Gastroesophageal sphincter (tissue), 4 donors: ENCODE results near the gene MT1G. TPM values are rescaled to one million over a fixed set of nuclear protein-coding genes. Genes with fewer than 3 reads are reported as not detected.
"Not testable (repeated sequence)": the region's sequence is repeated elsewhere in the genome, so short reads cannot be mapped to it uniquely, and the experiment has no call there.

Experiments used
- ATAC-seq: fragments of 150-250 bp; one replicate; pipeline ENCODE4 v1.9.1; 2016; ENCODE audit warnings: mild to moderate bottlenecking, moderate library complexity
- H3K27ac ChIP-seq, 4 donors: fragments of 200-600 bp; sonication (generic) in 3 of 4; 1 replicate in 3 of 4; 2 replicates in 1 of 4; pipeline ENCODE4 v1.5.1; 2016 to 2019
- H3K27me3 ChIP-seq: fragments of 200-600 bp; sonication (generic); one replicate; pipeline ENCODE4 v1.5.1; 2019
- H3K36me3 ChIP-seq, 2 donors: fragments of 200-600 bp; sonication (generic); one replicate each; pipeline ENCODE4 v1.5.1; 2019; ENCODE audit warnings: control low read depth in 1 of 2
- H3K4me1 ChIP-seq, 3 donors: fragments of 200-600 bp; sonication (generic); 1 replicate in 2 of 3; 2 replicates in 1 of 3; pipeline ENCODE4 v1.5.1; 2016 to 2019; ENCODE audit warnings: control low read depth in 2 of 3
- H3K4me3 ChIP-seq, 2 donors: fragments of 200-600 bp; sonication (generic); one replicate each; pipeline ENCODE4 v1.5.1; 2019; ENCODE audit warnings: mild to moderate bottlenecking in 1 of 2, moderate library complexity in 1 of 2
- H3K9me3 ChIP-seq, 3 donors: fragments of 200-600 bp; sonication (generic); one replicate each; pipeline ENCODE4 v1.5.1; 2017 to 2019; ENCODE audit warnings: control low read depth in 2 of 3
- CTCF ChIP-seq, 4 experiments: fragments of 200-600 bp in 2 of 4; fragments of 450-650 bp in 2 of 4; sonication (generic) in 1 of 4; IDR thresholded peaks; one replicate each; pipeline ENCODE4 v1.5.1; 2017 to 2019; ENCODE audit warnings: antibody characterized with exemption in 4 of 4, mild to moderate bottlenecking in 2 of 4, moderate library complexity in 2 of 4
- EP300 ChIP-seq: sonication (generic); formaldehyde crosslinking; IDR thresholded peaks from one replicate; pipeline ENCODE4 v1.6.1; 2017; ENCODE audit warnings: antibody characterized with exemption, mild to moderate bottlenecking
- POLR2A ChIP-seq, 2 donors: fragments of 450-650 bp; IDR thresholded peaks; one replicate each; pipeline ENCODE4 v1.6.1; 2017; ENCODE audit warnings: antibody characterized with exemption in 2 of 2, mild to moderate bottlenecking in 2 of 2, moderate library complexity in 1 of 2
- POLR2AphosphoS5 ChIP-seq: sonication (generic); formaldehyde crosslinking; IDR thresholded peaks from one replicate; pipeline ENCODE4 v1.6.1; 2017; ENCODE audit warnings: antibody characterized with exemption
- WGBS, 2 donors: methylation state at CpG; one replicate each; pipeline ENCODE4 v1.1.5; 2018; ENCODE audit warnings: low coverage in 1 of 2; 5-methylcytosine and 5-hydroxymethylcytosine counted together
- total RNA-seq, 4 donors: library from RNA; depleted of rRNA; stranded (reverse); fragments of >200 nt; gene quantifications; one replicate each; pipeline ENCODE4 v1.1.0, GENCODE V29; 2016

The MT1G gene
- total RNA-seq, 4 donors from 2014 or later: 16.0 to 40.0 (median 21.6) TPM; not detected in 1

DNA sequence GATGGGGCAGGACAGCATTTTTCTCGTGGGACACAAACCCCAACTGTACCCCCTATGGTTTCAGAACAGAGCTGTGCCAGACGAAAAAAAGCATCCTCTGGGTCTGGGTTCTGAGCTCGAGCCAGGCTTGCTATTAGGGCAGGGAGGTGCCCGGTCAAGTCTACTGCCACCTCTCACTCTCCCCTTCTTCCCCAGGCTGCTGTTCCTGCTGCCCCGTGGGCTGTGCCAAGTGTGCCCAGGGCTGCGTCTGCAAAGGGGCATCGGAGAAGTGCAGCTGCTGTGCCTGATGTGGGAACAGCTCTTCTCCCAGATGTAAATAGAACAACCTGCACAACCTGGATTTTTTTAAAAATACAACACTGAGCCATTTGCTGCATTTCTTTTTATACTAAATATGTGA lies 41.2 kb downstream of the MT1G start:
- Histone ChIP-seq H3K27ac (peak overlapping the region; percentile 58 to 95 (median 92)), H3K36me3 (no peaks in the 10 kb centered on the region), H3K4me3 (peak overlapping the region; percentile 46 to 68), H3K4me1 (peaks cover 0 to 40% (median 3%) of the 10 kb centered on the region in 3 donors), H3K27me3 (no peaks in the 10 kb centered on the region), H3K9me3 (no peaks in the 10 kb centered on the region)
- TF ChIP-seq EP300: no peak
- no peak for TF ChIP-seq POLR2AphosphoS5
- WGBS, 2 donors: no CpG with 5 or more reads among the region's 7 CpGs
- ATAC-seq: no peak

- Histone ChIP-seq H3K9me3 (no peaks in the 10 kb centered on the region), H3K36me3 (no peaks in the 10 kb centered on the region), H3K4me3 (peak overlapping the region; percentile 46 to 68), H3K27me3 (no peaks in the 10 kb centered on the region), H3K4me1 (peaks cover 0 to 39% (median 3%) of the 10 kb centered on the region in 3 donors), H3K27ac (peak overlapping the region; percentile 58 to 95 (median 92))
- peak; percentile 78 for ATAC-seq
- 32% methylated on average over 7 of the region's 16 CpGs; no CpG with 5 or more reads in 1 of the 2 donors for WGBS, 2 donors
- TF ChIP-seq CTCF (IDR thresholded peaks at IDR 0.05) (no peak), EP300 (no peak), POLR2A (IDR thresholded peaks at IDR 0.05) (no peak), POLR2AphosphoS5 (peak; percentile 61)
These were observed 41.8 kb downstream of the MT1G start for GRCh38 chr16:56625943-56626654.

DNA sequence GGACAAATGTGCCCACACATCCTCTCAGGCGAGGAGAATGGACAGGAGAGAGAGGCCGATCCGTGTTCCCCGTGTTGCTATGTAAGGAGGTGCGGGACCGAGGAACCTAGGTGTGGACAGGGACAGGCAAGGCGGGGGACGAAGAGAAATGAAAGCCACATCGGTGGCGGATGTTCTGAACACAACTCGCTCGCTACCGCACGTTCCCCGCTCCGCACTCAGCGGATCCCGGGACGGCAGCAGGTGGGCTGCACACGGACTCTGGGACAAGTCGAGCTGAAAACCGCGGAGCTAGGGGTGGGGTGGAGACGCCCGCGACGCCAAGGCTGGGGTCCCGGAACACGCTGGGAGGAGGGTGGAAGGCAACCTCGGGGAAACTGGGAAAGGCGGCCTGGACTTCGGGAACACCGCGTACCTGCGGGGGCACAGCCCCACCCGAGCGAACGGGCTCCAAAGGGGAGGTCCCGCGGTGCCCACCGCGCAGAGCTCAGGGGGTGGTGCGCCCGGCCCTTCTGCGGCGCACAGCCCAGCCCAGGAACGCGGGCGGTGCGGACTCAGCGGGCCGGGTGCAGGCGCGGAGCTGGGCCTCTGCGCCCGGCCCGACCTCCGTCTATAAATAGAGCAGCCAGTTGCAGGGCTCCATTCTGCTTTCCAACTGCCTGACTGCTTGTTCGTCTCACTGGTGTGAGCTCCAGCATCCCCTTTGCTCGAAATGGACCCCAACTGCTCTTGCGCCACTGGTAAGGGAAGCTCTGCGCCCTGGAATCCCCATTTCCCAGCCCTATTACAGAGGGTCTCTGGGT lies 42.5 kb downstream of the MT1G start, which contains the start of gene MT1E:
MT1E (plus strand) TSS at position 642 of the 803 bp plus-strand sequence; CDS start at position 713, 71 bp downstream.
- H3K36me3 ChIP-seq: no peaks in the 10 kb centered on the region
- H3K4me1 ChIP-seq: peaks cover 0 to 39% (median 3%) of the 10 kb centered on the region in 3 donors
- no peaks in the 10 kb centered on the region for H3K9me3 ChIP-seq
- peak within 1 kb of the TSS; percentile 58 to 95 (median 92) for H3K27ac ChIP-seq
- TF ChIP-seq EP300 (no peak), POLR2AphosphoS5 (peak; percentile 93), POLR2A (IDR thresholded peaks at IDR 0.05) (peak; percentile 86 to 90), CTCF (IDR thresholded peaks at IDR 0.05) (no peak)
- WGBS, 2 donors: 0 to 3% methylated on average over 2 to 7 of the region's 62 CpGs
- no peaks in the 10 kb centered on the region for H3K27me3 ChIP-seq
- ATAC-seq: peak; percentile 96
- peak within 1 kb of the TSS; percentile 46 to 68 for H3K4me3 ChIP-seq

DNA sequence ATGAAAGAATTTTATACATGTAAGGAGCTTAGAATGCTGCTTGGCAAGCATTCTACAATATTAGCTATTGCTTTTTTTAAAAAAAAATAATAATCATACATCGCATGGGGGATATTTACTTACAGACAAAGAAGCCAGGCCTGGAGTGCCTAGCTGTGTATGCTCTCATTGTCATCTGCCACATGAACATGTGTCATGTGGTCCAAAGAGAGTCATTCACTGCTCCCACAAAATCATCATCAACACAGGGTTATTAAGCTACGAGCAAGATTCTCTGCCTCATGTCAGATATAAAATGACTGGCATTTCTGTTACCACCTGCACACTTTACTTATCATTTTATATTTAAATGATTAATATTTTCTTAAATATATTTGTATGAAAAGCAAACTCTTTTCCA lies 44.2 kb downstream of the MT1G start:
- Histone ChIP-seq H3K4me3 (no peak overlapping the region), H3K9me3 (no peaks in the 10 kb centered on the region), H3K27ac (no peak overlapping the region), H3K36me3 (no peaks in the 10 kb centered on the region), H3K27me3 (no peaks in the 10 kb centered on the region), H3K4me1 (peaks cover 0 to 39% (median 3%) of the 10 kb centered on the region in 3 donors)
- no peak for TF ChIP-seq CTCF (IDR thresholded peaks at IDR 0.05)
- TF ChIP-seq POLR2AphosphoS5: no peak
- TF ChIP-seq EP300: no peak
- no peak for TF ChIP-seq POLR2A (IDR thresholded peaks at IDR 0.05)
- 76 to 93% methylated on average over 2 of the region's 2 CpGs for WGBS, 2 donors
- ATAC-seq: no peak

DNA sequence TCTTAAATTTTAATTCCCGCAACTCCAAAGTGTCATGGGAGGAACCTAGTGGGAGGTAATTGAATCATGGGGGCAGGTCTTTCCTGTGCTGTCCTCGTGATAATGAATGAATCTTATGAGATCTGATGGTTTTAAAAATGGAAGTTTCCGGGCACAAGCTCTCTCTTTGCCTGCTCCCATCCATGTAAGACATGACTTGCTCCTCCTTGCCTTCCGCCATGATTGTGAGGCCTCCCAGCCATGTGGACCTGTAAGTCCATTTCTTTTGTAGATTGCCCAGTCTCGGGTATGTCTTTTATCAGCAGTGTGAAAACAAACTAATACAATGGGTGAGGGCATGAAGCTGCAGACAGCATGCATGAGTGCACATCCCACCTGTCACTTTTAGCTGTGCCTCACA lies 44.7 kb downstream of the MT1G start:
- H3K9me3 ChIP-seq, H3K36me3 ChIP-seq, H3K27me3 ChIP-seq, ATAC-seq, H3K27ac ChIP-seq, H3K4me3 ChIP-seq: not testable (repeated sequence)
- WGBS, 2 donors: 89 to 94% methylated on average over 5 of the region's 5 CpGs
- H3K4me1 ChIP-seq: peaks cover 0 to 42% (median 3%) of the 10 kb centered on the region in 3 donors

GRCh38 chr16:56621665-56622445 lies 46.0 kb downstream of the MT1G start:
- Histone ChIP-seq H3K27ac (peak overlapping the region in 2 of 4 donors; percentile 17 to 41), H3K4me1 (peaks cover 0 to 49% (median 12%) of the 10 kb centered on the region in 3 donors)
- H3K36me3 ChIP-seq, H3K27me3 ChIP-seq, ATAC-seq, H3K4me3 ChIP-seq, H3K9me3 ChIP-seq: not testable (repeated sequence)
- WGBS, 2 donors: 38 to 69% methylated on average over 1 to 3 of the region's 4 CpGs
